ENCODE measurements around the gene CCNJL. TPM values are rescaled to one million over a fixed set of nuclear protein-coding genes. Genes with fewer than 3 reads are reported as not detected.
"Not testable (repeated sequence)": the region's sequence is repeated elsewhere in the genome, so short reads cannot be mapped to it uniquely, and the experiment has no call there.

Gene CCNJL
- total and polyA plus RNA-seq, 8 donors: 8.6 to 19.6 (median 10.6) TPM

DNA sequence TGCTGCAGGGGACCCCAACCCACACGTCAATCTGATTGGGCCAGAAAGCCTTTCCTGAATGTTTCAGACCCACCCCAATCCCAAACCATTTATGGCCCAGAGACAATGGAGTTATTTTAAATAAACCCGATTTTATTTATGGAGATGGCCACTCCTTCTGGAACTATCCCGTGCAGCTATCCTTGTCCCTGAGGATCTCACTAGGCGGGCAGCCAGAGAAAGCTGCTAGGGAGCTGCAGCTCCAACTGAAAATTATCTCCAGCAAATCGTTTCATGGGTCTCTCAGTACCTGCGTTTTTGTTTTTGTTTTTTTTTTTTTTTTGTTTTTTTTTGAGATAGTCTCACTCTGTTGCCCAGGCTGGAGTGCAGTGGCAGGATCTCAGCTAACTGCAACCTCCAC lies 35.1 kb upstream of the CCNJL start:
- Histone ChIP-seq H3K27me3 (no peaks in the 10 kb centered on the region), H3K36me3 (no peaks in the 10 kb centered on the region), H3K4me1 (peaks cover 0 to 7% of the 10 kb centered on the region in 2 donors), H3K9me3 (no peaks in the 10 kb centered on the region), H3K27ac (no peak overlapping the region), H3K4me3 (no peak overlapping the region)
- DNase-seq: no peak
- intact Hi-C loops (cut with DNase I): loop anchor here in 1 of 2 donors (5.0 kb wide), 1 partner anchor 150 kb away; no protein-coding TSS in a partner anchor
- TF ChIP-seq, protein P1, sequence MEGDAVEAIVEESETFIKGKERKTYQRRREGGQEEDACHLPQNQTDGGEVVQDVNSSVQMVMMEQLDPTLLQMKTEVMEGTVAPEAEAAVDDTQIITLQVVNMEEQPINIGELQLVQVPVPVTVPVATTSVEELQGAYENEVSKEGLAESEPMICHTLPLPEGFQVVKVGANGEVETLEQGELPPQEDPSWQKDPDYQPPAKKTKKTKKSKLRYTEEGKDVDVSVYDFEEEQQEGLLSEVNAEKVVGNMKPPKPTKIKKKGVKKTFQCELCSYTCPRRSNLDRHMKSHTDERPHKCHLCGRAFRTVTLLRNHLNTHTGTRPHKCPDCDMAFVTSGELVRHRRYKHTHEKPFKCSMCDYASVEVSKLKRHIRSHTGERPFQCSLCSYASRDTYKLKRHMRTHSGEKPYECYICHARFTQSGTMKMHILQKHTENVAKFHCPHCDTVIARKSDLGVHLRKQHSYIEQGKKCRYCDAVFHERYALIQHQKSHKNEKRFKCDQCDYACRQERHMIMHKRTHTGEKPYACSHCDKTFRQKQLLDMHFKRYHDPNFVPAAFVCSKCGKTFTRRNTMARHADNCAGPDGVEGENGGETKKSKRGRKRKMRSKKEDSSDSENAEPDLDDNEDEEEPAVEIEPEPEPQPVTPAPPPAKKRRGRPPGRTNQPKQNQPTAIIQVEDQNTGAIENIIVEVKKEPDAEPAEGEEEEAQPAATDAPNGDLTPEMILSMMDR (IDR thresholded peaks at IDR 0.05): no peak
- ATAC-seq: no peak

DNA sequence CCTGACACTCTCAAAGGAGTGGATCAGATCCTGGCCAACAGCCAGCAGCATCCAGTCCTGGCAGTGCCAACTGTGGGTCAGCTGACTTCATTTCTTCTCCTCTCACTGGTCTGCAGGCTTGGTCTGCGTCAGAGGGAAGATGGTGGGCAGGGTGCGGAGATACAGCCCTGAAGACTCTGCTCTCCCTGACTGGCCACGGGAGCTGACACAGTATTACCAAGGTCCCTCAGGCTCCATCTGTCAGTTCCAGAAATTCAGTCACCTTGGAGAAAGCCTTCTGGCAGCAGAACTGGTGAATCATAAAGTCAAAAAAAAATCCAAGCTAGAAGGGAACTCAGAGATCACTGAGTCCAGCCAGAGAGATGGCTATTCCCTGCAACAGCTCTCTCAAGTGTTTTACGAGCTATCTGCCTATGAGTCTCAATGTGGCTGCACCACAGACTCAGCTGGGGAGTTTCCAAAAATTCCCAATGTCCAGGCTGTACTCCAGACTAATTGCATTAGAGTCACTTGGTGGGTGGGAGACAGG lies 30.1 kb upstream of the CCNJL start:
- H3K9me3 ChIP-seq: no peaks in the 10 kb centered on the region
- no peak overlapping the region for H3K27ac ChIP-seq
- no peak overlapping the region for H3K4me3 ChIP-seq
- H3K27me3 ChIP-seq: no peaks in the 10 kb centered on the region
- intact Hi-C loops (cut with DNase I): loop anchor here in 1 of 2 donors (5.0 kb wide), 1 partner anchor 320 kb away; no protein-coding TSS in a partner anchor
- H3K4me1 ChIP-seq: peaks cover 0 to 7% of the 10 kb centered on the region in 2 donors
- DNase-seq (no peak), ATAC-seq (peak; percentile 28)
- TF ChIP-seq, protein P1 (IDR thresholded peaks at IDR 0.05): no peak
- no peaks in the 10 kb centered on the region for H3K36me3 ChIP-seq

- no peak for ATAC-seq
- intact Hi-C loops (cut with DNase I): loop anchor here in 1 of 2 donors (5.0 kb wide), 1 partner anchor 319 kb away; no protein-coding TSS in a partner anchor
- TF ChIP-seq, protein P1 (IDR thresholded peaks at IDR 0.05): no peak
Observed at GRCh38 chr5:160341309-160341870, 29.0 kb upstream of the CCNJL start.

GRCh38 chr5:160340513-160340912 lies 28.1 kb upstream of the CCNJL start:
- intact Hi-C loops (cut with DNase I): loop anchor here in 1 of 2 donors (5.0 kb wide), 1 partner anchor 318 kb away; no protein-coding TSS in a partner anchor
- not testable (repeated sequence) for H3K4me1 ChIP-seq, ATAC-seq, H3K36me3 ChIP-seq, DNase-seq, H3K4me3 ChIP-seq, H3K27me3 ChIP-seq, H3K27ac ChIP-seq, H3K9me3 ChIP-seq

More at GRCh38 chr5:160341309-160341870, 29.0 kb upstream of the CCNJL start:
- no peak for DNase-seq
- no peaks in the 10 kb centered on the region for H3K27me3 ChIP-seq
- no peak overlapping the region for H3K27ac ChIP-seq
- H3K4me1 ChIP-seq: peaks cover 0 to 7% of the 10 kb centered on the region in 2 donors
- H3K9me3 ChIP-seq: no peaks in the 10 kb centered on the region
- no peak overlapping the region for H3K4me3 ChIP-seq
- no peaks in the 10 kb centered on the region for H3K36me3 ChIP-seq

DNA sequence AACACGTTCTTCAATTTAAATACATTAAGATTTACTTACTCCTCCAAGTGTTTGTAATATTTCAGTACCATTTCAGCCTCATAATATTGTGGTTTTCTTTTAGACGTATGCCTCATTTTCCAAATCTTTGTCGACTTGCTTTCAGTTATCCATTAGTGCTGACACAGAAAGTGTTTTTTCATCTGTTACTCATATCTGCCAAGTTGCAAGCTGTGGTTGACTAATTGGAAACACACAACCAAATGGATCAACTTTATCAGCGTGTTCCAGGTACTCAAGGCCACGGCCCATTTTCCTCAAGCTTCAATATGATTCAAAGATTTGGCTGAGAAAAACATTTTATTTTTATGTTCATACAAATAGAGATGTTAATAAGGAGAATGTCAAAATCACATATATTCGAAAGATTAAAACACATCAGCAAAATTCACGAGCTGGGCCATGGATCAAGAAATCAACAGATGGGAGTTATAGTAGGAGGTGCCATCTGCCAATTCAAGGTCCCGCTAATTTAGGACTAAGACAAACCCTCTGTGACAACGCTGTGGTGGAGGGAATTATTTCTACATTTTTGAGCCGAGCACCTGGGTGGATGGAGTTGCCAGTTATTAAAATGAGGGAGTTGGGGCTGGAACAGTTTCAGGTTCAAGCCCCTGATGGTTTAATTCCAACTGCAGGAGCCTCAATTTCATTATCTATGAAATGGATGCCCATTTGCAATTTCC lies 27.2 kb upstream of the CCNJL start:
- TF ChIP-seq, protein P1 (IDR thresholded peaks at IDR 0.05): no peak
- Histone ChIP-seq H3K27ac (no peak overlapping the region), H3K36me3 (no peaks in the 10 kb centered on the region), H3K9me3 (no peaks in the 10 kb centered on the region), H3K4me1 (no peaks in the 10 kb centered on the region), H3K4me3 (no peak overlapping the region), H3K27me3 (no peaks in the 10 kb centered on the region)
- no peak for DNase-seq
- intact Hi-C loops (cut with DNase I): loop anchor here in 1 of 2 donors (5.0 kb wide), 1 partner anchor 317 kb away; no protein-coding TSS in a partner anchor
- no peak for ATAC-seq

GRCh38 chr5:160334716-160335115 lies 22.4 kb upstream of the CCNJL start:
- intact Hi-C loops (cut with DNase I); H3K9me3 ChIP-seq; DNase-seq; H3K4me3 ChIP-seq; H3K36me3 ChIP-seq; ATAC-seq; H3K27ac ChIP-seq; H3K27me3 ChIP-seq; H3K4me1 ChIP-seq: not testable (repeated sequence)

All from left lung (tissue), 10 donors.